ENCODE measurements around the gene KLHDC7A.

The KLHDC7A gene

DNA sequence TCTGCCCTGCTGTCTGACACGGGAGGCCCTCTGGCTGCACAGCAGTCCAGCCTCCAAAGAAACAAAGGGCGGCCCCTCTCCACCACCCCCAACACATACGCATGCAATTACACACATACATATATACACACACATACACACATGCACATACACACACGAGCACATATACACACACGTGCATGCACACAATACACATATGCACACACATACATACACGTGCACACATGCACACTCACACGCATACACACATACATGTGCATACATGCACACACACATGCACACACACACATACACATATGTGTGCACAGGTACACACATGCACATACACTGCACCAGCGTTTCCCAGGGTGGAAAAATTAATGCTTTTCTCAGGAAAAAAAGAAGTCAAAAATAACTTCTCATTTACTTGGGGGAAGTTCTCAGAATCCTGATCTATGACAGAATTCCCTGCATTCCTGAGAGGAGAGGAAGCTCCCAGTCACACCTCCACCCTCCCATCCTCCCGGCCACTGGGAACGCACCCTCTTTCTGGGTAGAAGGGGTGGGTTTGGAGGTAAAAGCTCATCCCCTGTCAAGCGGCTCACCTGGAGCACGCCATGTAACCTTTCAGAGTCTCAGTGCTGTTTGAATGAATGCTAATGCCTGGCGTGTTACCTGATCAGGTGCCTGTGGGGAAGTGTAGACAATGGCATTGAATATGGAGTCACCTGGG is 33.1 kb upstream of the KLHDC7A start:
- TF ChIP-seq CTCF (IDR thresholded peaks at IDR 0.05): no peak

GRCh38 chr1:18448889-18449288 is 31.8 kb upstream of the KLHDC7A start:
- TF ChIP-seq CTCF (IDR thresholded peaks at IDR 0.05): no peak

DNA sequence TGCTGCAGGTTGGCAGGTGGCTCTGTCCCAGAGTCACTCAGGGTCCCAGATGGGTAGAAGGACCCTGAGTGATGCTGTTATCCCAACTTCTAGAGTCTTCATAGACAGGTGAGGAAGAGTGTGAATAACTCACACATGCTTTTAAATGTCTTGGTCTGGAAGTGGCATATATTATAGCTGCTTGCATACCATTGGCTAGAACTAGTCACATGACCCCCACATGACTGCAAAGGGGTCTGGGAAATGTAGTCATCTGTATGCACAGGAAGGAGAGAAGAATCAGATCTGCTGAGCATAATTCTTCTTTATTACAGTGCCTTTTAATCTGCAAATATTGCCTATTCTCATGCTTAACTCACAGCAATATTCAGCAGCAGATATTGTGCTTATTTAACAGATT is 28.2 kb upstream of the KLHDC7A start:
- TF ChIP-seq CTCF (IDR thresholded peaks at IDR 0.05): no peak

DNA sequence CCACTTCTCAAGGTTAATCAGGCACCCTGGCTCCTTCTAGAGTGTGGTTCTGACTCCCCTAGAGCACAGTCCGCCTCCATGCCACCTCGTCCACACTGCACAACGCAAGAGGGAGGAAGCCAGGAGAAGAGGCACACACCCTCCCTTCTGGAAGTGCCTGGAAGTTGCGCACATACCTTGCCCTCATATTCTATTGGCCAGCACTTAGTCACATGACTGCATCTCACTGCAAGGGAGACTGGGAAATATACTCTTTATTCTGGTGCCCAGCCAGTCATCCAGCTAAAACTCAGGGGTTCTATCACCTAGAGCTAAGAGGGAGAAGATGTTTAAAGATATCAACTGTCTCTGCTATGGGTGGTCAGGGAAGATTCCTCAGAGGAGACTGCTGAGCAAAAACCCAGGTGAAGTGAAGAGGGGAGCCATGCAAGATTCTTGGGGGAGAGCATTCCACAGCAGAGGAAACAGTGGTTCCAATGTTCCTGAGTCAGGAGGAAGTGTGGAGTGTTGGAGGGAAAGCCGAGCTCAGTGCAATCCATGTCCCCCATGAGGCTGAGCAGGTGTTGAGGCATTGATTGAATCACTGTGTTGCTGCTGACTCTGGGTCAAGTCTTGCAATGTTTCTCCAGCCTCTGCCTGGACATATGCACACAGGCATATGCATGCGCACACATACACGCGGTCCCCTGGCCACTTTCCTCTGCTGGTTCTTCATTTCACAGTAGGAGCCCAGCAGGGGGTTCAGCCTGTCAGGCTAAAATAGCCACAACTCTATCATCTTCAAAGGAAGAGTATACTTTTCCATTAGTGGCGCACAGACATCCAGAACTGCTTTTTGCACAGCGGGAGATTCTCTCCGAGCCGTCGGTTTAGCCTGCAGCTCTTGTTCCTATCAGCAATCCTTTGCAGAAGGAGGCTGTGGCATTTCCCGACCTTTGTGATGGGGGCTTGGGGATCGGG is 22.3 kb upstream of the KLHDC7A start:
- TF ChIP-seq CTCF (IDR thresholded peaks at IDR 0.05): no peak

DNA sequence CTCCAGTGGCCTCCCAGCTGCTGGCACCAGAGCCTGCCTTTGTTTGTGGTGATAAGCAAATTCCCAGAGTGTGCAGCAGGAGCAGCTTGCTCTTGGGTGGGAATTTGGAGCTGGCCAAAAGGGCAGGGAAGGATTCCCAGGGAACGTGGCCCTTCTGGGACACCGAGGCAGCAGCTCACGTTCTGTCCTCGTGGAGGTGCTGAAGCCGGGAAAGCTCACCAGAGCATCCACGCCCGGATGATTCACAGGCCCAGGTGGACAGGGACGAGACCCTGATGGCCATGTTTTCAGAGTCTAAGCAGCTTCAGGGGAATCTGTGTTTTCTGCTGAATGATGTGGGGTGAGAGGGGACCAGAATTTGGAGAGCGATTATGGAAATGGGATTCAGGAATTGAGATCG is 19.1 kb upstream of the KLHDC7A start:
- no peak for TF ChIP-seq CTCF (IDR thresholded peaks at IDR 0.05)

GRCh38 chr1:18463063-18463462 is 17.7 kb upstream of the KLHDC7A start:
- no peak for TF ChIP-seq CTCF (IDR thresholded peaks at IDR 0.05)

DNA sequence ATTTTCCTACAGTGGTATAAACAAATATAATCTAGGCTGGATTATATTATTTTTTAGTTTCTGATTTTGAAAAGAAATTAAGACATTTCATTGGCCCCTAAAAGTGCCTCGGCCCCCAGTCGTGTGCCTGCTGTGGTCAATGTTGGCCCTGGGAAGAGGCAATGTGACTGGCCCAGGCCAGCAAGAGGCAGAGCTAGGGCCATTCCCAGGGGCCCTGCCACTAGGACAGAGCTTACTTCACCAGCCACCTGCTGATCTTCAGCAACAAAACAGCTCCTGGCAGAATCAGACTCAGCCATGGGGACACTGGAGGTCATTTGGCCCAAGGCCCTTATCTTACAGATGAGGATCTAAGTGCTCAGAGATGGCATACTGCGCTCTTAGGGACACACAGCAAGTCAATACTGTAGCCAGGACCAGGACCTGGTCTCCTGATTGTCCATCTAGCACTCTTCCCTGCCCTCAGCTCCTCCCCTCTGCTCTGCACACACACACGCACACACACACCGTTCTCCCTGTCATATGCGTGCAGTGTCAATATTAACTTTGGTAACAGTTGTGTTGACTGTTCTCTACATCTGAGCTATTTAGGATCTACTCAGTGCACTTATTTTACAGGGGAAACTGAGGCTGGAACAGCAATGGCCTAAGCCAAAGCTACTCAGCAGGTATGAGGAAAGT is 16.6 kb upstream of the KLHDC7A start:
- TF ChIP-seq CTCF (IDR thresholded peaks at IDR 0.05): no peak
